ENCODE results near the gene RHOA.

RHOA gene

DNA sequence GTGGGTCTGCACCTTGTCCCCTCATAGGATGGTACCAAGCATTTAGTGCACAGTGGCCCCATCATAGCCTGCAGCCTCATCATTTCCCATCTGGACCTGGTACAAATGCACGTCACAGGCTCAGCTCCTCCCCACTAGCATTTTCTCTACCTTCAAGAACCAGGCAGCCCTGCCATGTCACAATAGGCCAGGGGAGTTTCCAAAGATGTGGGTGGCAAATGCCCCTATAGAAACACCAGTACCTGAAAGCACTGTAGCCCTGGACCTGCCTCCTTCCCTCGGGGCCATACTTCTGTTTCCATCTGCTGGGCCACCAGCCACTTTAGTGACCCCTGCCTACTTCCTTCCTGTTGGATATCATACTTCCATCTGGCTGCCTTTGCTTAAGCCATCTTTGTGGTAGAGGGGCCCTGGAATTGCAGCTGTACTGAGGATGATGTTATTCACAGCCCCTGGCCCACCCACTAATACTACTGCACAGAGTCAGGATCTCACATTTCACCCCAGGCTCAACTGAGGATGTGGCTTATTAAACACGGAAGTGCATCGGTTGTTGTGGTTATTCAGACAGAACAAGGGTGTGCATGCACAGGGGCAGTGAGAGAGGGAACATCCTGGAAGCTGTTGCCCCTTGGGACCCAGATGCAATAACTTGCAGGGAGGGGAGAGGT lies 4.3 kb upstream of the RHOA start:
- H3K36me3 ChIP-seq (ENCODE audit: control insufficient read depth, insufficient read depth, low read length): peaks cover 21% of the 10 kb centered on the region
- no peak overlapping the region for H3K4me3 ChIP-seq (replicated peaks; ENCODE audit: low read depth, low read length)
- TF ChIP-seq, protein P1, sequence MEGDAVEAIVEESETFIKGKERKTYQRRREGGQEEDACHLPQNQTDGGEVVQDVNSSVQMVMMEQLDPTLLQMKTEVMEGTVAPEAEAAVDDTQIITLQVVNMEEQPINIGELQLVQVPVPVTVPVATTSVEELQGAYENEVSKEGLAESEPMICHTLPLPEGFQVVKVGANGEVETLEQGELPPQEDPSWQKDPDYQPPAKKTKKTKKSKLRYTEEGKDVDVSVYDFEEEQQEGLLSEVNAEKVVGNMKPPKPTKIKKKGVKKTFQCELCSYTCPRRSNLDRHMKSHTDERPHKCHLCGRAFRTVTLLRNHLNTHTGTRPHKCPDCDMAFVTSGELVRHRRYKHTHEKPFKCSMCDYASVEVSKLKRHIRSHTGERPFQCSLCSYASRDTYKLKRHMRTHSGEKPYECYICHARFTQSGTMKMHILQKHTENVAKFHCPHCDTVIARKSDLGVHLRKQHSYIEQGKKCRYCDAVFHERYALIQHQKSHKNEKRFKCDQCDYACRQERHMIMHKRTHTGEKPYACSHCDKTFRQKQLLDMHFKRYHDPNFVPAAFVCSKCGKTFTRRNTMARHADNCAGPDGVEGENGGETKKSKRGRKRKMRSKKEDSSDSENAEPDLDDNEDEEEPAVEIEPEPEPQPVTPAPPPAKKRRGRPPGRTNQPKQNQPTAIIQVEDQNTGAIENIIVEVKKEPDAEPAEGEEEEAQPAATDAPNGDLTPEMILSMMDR (IDR thresholded peaks at IDR 0.05; ENCODE audit: insufficient read depth, low read length, poor library complexity, severe bottlenecking): no peak
- DNase-seq (ENCODE audit: extremely low read depth, insufficient read length): peak; percentile 49
- H3K27me3 ChIP-seq (replicated peaks; ENCODE audit: control insufficient read depth, insufficient read depth, low read length): no peaks in the 10 kb centered on the region

DNA sequence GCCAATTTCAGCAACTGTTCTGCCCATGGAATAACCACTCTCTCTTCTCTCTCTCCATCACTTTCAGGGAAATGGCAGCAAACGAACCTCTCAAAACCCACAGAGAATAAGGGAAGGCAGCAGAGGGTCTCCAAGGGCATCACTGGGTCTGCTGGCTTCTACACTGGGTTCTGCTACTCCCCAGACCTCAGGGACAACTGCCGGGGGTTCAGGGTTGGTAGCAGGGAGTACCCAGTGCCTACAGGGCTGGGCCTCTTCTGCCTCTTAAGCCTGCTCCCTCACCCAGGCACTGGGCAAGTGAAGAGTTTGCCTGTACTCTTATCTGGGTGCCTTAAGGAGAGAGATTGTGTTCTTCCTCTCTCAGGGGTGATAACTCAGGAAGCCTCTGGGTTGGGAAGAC lies 3.0 kb upstream of the RHOA start:
- Histone ChIP-seq H3K27me3 (replicated peaks; ENCODE audit: control insufficient read depth, insufficient read depth, low read length) (no peaks in the 10 kb centered on the region), H3K36me3 (ENCODE audit: control insufficient read depth, insufficient read depth, low read length) (peaks cover 16% of the 10 kb centered on the region), H3K4me3 (replicated peaks; ENCODE audit: low read depth, low read length) (no peak overlapping the region)
- TF ChIP-seq, protein P1 (IDR thresholded peaks at IDR 0.05; ENCODE audit: insufficient read depth, low read length, poor library complexity, severe bottlenecking): no peak
- no peak for DNase-seq (ENCODE audit: extremely low read depth, insufficient read length)

DNA sequence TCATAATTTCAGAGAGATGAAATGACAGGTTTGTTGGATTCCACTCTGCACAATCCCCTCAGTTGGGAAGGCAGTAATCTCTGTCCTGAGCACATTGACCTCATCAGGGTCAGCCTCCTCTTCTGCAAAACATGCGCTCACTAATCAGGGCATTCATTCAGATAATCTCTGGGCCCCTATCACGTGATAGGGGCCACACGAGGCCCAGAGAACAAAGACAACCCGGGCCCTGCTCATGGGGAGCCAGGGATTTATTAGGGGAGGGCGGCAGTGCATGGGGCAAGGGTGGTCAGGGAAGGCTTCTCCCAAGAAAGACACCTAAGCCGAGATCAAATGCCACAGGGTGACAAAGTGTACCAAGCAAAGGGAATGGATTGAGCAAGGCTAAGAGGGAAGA lies 1.6 kb upstream of the RHOA start:
- DNase-seq (ENCODE audit: extremely low read depth, insufficient read length): no peak
- Histone ChIP-seq H3K36me3 (ENCODE audit: control insufficient read depth, insufficient read depth, low read length) (peaks cover 10% of the 10 kb centered on the region), H3K27me3 (replicated peaks; ENCODE audit: control insufficient read depth, insufficient read depth, low read length) (no peaks in the 10 kb centered on the region), H3K4me3 (replicated peaks; ENCODE audit: low read depth, low read length) (peak overlapping the region; percentile 93)
- TF ChIP-seq, protein P1 (IDR thresholded peaks at IDR 0.05; ENCODE audit: insufficient read depth, low read length, poor library complexity, severe bottlenecking): no peak

DNA sequence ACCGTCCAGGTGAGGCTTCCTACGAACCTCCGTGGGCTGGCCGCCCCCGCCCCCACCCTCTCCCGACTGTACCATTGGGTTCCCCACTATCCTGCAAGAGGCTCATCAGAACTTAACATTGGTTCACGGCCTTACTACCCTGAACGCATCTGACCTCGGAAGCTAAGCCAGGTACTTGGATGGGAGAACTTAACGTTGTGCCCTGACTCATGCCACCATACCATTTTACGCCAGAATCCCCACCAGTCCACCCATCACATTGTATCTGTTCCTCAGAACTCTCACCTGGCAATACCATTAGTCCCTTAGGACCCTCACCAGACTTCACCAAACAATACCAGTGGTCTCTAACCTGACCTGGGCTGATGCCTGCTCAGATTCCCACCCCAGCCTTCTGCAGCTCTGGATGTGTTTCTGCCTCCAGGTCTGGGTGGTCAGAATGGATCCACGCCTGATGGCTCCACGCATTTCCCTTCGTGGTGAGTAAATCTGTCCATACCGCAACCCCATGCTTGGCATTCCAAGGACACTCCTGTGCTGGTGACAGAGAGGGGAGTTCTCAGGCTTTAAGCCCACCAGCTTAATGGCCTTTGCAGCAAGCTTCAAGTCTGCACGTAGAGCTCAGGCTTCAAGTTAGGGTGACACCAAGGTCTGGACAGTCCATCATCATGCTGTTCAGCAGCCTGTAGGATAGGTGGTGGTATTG lies 1.0 kb upstream of the RHOA start:
- Histone ChIP-seq H3K27me3 (replicated peaks; ENCODE audit: control insufficient read depth, insufficient read depth, low read length) (no peaks in the 10 kb centered on the region), H3K4me3 (replicated peaks; ENCODE audit: low read depth, low read length) (peak overlapping the region; percentile 93), H3K36me3 (ENCODE audit: control insufficient read depth, insufficient read depth, low read length) (peaks cover 10% of the 10 kb centered on the region)
- TF ChIP-seq, protein P1 (IDR thresholded peaks at IDR 0.05; ENCODE audit: insufficient read depth, low read length, poor library complexity, severe bottlenecking): no peak
- no peak for DNase-seq (ENCODE audit: extremely low read depth, insufficient read length)

DNA sequence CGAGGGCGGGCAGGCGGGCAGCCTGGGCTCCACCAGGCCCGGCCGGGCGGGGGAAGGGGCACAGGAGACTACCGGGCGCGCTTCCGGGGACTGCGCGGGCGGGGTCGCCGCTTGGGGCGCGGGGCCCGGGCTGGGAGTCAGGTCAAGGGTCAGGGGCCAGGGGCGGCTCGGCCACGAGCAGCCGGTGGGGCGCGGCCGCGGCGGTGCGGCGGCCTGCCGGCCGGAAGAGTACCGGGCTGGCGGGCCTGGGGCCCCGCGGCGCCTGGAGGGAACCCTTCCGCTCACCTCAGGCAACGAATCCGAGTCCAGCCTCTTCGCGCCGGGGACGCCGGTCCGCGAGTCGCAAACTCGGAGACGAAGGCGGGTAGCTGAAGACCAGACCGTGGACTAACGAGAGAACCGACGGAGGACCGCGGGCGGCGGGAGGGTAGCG lies 225 bp downstream of the RHOA start:
- H3K27me3 ChIP-seq (replicated peaks; ENCODE audit: control insufficient read depth, insufficient read depth, low read length): no peaks in the 10 kb centered on the region
- peaks cover 7% of the 10 kb centered on the region for H3K36me3 ChIP-seq (ENCODE audit: control insufficient read depth, insufficient read depth, low read length)
- DNase-seq (ENCODE audit: extremely low read depth, insufficient read length): no peak
- peak overlapping the region; percentile 87 for H3K4me3 ChIP-seq (replicated peaks; ENCODE audit: low read depth, low read length)
- TF ChIP-seq, protein P1 (IDR thresholded peaks at IDR 0.05; ENCODE audit: insufficient read depth, low read length, poor library complexity, severe bottlenecking): no peak

Data from GM06990 (cell line).